Activated CD4-positive, alpha-beta T cell treated with anti-CD3 and anti-CD28 coated beads, Interleukin-2, amount 50 U/mL, for 24 hours (primary cell): ENCODE measurements around the gene MACO1.

Experiments used
- DNase-seq, 2 donors: peaks; one replicate each; pipeline ENCODE4 v3.0.0-alpha.2; 2020; ENCODE audit warnings: low read depth in 1 of 2, low spot score in 1 of 2

Gene MACO1

GRCh38 chr1:25522031-25522655, 91.4 kb downstream of the MACO1 start:
- no peak for DNase-seq

DNA sequence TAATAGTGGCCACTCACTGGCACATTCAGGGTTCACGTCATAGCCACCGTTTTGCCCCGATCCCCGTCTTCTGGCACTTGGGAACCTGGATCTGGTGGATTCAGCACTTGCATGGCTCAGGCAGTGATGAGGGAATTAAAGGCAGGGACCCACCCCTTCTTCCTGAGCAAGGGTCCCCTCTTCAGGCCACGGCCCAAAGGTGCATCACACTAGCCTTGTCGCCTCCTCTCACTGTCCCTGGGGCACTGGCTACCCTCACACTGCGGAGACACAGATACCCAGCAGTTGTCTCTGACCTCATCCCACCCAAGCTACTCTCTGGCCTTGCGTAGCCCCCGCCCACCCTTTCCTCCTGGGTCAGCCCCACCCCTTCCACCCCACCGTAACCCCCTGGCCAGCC, 92.8 kb downstream of the MACO1 start:
- no peak for DNase-seq

DNA sequence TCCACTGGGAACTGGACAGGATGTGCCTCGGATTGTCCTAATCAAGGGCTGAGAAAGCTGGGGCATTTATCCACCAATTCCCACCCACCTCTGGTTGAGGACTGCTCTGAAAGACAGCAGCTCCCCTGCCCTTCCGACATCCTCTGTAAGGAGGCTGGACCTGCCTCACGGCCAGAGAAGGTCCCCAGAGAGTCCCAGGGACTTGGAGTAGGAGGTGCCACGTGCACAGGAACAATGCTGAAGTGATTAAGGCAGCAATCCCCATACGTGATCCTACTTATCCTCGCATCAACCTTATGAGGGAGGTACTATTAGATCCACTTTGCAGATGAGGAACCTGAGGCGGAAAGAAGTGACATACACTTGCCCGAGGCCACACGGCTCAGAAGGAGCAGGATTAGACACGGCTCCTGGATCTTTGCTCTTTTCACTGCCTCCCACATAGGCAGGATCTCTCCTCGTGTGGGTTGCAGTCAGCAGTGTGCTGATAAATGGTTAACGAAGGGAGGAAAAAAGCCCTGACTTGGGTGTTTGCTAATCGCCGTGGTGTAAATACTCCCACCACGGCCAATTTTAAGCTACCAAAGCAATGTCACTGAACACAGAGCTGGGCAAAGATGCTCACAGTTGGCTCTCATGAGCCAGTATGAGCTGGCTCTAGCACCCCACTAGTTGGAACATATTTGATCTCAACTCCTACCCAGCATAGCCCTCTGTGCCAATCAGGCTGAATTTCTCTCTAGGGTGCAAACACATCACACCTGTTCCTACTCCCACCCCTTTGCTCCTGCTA, 94.1 kb downstream of the MACO1 start:
- DNase-seq = no peak

- no peak for DNase-seq
Observed at GRCh38 chr1:25525361-25525688, 94.6 kb downstream of the MACO1 start.

- DNase-seq = no peak
Observed at GRCh38 chr1:25526753-25527152, 96.1 kb downstream of the MACO1 start.

DNA sequence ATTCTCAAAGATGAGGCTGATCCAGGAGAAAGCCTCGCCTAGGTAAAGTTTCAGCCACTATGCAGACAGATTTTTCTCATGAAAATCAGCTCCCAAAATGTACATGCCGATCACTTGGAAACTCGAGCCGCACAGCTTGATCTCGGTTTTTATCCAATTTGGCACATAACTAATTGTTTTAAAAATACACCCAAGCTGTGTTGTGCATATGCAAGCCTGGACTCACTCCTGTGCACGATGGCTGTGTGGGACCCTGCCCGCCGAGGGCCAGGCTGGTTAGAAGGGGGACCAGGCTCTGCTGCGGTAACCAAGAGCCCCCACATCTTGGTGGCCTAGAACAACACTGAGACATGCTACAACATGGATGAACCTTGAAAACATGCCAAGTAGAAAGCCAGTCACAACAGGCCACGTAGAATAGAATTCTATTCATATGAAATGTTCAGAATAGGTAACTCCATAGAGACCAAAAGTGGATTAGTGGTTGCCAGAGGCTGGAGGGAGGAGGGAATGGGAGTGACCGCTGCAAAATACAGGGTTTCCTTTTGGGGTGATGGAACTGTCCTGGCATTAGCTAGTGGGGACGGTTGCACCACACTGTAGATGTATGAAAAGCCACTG, 96.6 kb downstream of the MACO1 start:
- DNase-seq = no peak

- no peak for DNase-seq
Observed at GRCh38 chr1:25527946-25528595, 97.4 kb downstream of the MACO1 start.

DNA sequence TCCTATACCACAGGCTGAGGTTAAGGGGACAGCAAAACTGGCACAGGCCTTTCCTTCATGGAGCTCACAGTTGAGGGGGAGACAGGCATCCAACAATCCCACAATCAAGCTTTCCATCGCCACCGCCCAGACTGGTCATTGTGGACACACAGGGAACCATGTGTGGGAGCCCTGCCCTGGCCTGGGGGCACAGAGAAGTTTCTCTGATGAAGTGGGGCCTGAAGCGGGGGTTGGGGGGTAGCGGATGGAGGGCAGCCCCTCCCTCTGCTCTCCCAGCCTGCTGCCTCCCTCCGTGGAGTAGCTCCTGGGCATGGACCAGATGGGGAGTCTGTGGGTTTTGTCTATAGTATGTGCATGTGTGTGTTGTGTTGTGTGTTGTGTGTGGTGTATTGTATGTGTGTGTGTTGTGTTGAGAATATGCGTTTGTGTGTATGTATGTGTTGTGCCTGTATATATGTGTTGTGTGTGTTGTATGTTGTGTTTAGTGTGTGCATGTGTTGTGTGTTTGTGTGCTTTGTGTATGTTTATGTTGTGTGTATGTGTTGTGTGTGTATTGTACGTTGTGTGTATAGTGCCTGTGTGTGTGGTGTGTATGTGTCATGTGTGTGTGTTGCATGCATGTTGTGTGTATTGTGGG, 98.3 kb downstream of the MACO1 start:
- no peak for DNase-seq

- DNase-seq = no peak
Observed at GRCh38 chr1:25529518-25530185, 99.0 kb downstream of the MACO1 start.

DNA sequence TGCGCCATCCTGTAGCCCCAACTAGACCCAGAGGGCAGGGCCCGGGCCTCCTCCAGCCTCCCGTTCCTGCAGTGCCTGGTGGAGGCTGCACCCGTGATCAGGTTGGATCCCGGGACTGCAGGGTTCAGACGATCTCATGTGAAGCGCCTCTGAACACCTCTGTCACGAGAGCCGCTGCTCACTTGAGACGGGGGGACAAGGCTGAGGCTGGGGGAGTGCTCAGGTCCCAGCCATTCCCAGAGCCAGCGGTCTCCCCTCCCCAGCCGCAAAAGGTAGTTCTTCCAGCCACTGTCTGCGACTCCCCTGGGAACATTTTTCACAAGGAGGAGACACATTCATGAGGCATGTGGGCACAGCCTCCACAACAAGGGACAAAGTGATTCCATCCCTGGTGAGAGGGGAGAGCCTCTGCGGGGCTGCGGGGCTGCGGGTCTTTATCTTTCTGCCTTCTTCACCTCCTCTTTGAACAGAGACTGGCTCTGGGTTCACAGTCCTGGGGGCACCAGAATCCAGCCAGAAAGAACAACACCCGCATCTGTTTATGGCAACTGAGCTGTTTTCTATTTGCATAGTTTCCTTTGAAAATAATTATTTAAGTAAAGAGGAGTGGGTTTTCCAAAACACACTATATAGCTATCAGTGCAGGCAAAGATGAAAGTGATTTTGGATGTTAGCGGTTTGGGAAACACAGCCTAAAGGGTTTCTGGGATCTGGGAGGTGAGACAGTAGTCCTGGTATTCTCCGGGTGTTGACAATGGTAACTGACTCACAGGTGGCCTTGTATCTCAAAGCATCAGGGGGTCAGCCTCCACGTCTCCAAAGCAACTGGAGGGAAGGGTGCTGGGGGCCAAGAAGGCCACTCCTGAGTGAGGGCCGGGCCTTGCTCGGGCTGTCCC, 99.7 kb downstream of the MACO1 start:
- no peak for DNase-seq

GRCh38 chr1:25531082-25531461, 100.4 kb downstream of the MACO1 start:
- no peak for DNase-seq

DNA sequence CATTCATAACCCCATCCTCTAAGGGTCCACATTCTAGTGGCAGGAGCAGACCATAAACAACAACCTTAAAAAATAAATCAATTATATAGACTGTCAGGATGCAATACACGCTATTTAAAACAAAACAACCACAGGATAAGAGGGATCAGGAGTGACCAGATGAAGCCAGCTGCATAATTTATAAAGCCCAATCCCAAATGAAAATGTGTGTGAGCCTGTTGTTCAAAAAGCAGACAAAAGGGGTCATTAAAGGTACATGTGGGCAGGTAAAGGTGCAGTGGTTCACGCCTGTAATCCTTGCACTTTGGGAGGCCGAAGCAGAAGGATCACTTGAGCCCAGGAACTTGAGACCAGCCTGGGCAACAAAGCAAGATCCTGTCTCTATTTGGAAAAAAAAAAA, 102.3 kb downstream of the MACO1 start:
- DNase-seq = no peak

DNA sequence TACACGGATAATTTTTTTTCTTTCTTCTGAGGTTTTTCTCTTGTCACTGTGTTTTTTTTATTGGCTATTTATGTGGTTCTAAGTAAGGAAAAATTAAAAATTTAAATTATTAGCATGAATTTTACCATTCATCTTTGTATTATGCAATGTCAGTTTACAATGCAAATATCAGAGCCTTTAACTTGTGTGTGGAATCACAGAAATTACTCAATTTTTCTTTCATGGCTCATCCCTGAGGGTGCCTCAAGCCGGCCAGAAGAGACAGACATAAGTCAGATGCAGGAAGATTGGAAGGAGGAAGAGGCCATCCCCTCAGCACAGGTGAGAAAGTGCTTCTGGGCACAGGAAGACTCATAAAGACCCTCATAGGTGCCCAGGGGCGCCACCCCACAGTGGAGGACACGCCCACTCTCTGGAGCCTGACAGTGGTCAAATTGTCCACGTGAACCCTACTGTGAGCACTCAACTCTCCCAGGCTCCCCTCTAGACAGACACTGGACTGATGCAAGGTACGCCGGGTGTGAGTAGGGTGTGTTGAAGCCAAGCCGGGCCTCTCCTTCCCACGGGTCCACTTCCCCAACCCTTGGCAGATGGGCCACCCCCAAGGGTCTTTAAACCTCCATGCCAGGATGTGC, 103.2 kb downstream of the MACO1 start:
- DNase-seq = no peak

DNA sequence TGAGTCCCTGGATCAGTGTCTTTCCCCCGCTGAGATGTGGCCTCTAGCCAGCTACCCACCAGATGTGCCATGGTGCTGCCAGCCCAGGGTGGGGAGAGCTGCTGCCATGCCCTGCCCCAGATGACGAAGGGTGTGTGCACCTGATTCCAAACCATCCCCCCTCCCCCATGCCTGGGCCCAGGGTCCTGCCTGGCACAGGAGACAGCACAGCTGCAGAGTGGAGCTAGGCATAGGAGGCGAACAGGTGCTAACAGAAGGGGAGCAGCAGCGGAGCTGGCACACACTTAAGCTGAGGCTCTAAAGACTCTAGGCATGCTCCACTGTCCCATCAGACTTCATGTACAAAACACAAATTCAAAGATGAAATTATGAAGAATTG, 103.7 kb downstream of the MACO1 start:
- DNase-seq = no peak

DNA sequence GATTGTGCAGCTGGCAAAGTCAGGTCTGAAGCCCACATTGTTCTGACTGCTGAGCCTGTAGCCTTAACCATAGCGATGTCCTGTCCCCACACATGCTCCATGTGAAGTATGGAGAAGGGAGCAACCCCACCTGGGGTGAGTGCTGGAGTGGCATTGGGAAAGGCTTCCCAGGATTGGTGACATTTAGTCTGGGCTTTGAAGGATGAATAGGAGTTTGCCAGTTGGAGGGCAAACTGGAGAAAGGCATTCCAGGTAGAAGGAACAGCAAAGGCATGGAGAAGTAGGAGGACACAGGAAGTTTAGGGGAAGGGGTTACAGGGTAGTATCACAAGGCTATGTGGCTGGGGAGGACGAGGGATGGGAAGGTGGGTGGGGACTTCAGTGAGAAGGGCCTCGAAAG, 105.4 kb downstream of the MACO1 start:
- DNase-seq = no peak

DNA sequence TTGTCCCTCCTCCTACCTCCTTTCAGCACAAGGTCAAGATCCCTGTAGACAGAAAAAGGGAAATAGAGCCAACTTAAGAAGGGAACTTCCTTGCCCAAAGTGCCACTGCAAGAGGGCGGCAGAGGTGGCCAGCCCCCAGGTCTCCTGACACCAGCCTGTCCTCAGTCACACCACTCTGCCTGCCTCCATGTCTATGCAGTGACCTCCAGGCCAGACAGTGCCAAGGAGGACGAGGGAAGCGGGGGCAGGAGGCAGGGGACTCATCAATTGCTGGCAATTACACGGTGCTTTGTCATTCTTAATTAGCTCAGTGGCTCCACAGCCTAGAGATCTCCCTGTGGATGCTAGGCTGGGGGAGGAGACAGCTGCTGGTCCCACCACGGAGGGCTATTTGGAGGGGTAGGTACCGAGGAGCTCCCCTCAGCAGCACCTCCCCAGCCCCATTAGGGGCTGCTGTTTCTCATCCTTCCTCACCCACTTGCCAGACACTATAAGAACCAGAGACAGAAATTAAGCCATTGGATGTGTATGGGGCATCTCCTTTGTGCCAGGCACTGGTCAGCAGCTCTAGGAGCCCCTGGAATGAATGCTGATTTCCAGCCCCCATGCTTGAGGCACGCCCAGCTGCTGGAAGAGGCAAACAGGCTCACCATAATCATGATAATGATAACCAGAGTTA, 106.6 kb downstream of the MACO1 start:
- no peak for DNase-seq

GRCh38 chr1:25538191-25538767, 107.6 kb downstream of the MACO1 start:
- DNase-seq = no peak

DNA sequence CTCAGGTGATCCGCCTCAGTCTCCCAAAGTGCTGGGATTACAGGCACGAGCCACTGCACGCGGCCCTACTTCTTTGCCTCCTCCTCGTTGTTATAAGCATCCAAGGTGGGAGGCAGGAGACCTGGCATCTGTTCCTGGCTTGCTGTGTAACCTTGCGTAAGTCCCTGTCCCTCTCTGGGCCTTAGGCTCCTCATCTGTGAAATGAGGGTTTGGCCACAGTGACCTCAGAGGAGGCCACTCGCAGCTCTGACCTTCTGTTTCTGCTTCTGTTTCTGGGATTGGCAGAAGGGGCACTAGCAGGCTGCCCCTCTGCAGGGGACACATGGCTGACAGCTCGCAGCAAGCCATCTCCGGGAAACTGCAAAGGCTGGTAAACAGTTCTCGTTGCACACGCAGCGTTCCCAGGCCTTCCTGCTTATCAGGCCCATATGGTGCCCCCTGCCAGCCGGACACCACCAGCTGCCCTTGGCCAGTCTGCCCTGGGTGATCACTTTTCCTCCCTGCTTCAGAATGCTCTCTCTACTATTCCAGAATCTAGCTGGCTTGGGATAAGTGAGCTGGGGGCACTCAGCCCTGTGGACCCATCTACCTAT, 110.1 kb downstream of the MACO1 start:
- no peak for DNase-seq
